Measurements from ENCODE around the gene LCE3C. TPM values are rescaled to one million over a fixed set of nuclear protein-coding genes. Genes with fewer than 3 reads are reported as not detected.
"Not testable (repeated sequence)": the region's sequence is repeated elsewhere in the genome, so short reads cannot be mapped to it uniquely, and the experiment has no call there.

The LCE3C gene
- total RNA-seq: not detected

GRCh38 chr1:152599934-152600333 is at the start of gene LCE3C:
TSS of gene LCE3C (plus strand) at chr1:152600234. CDS start at chr1:152600732, 498 bp downstream.
- WGBS: no CpG with 5 or more reads among the region's 4 CpGs
- Histone ChIP-seq H3K4me1 (no peaks in the 10 kb centered on the region), H3K27me3 (no peaks in the 10 kb centered on the region), H3K9me3 (no peaks in the 10 kb centered on the region), H3K4me3 (no peak within 1 kb of the TSS), H3K36me3 (no peaks in the 10 kb centered on the region), H3K27ac (no peak within 1 kb of the TSS)
- DNase-seq (ENCODE audit: low spot score in 2 of 2): no peak
- no peak for TF ChIP-seq EP300 (IDR thresholded peaks at IDR 0.05)
- TF ChIP-seq CTCF (IDR thresholded peaks at IDR 0.05): no peak
- TF ChIP-seq POLR2AphosphoS5 (IDR thresholded peaks at IDR 0.05): no peak
- no peak for TF ChIP-seq POLR2A (IDR thresholded peaks at IDR 0.05)

- no peaks in the 10 kb centered on the region for H3K36me3 ChIP-seq
- TF ChIP-seq POLR2A (IDR thresholded peaks at IDR 0.05): no peak
- no peak for TF ChIP-seq EP300 (IDR thresholded peaks at IDR 0.05)
- TF ChIP-seq POLR2AphosphoS5 (IDR thresholded peaks at IDR 0.05): no peak
- TF ChIP-seq CTCF (IDR thresholded peaks at IDR 0.05): no peak
- no peaks in the 10 kb centered on the region for H3K27me3 ChIP-seq
- H3K9me3 ChIP-seq: peaks cover 7% of the 10 kb centered on the region
- DNase-seq (ENCODE audit: low spot score in 2 of 2): no peak
- H3K27ac ChIP-seq: no peak overlapping the region
- no peak overlapping the region for H3K4me3 ChIP-seq
- no peaks in the 10 kb centered on the region for H3K4me1 ChIP-seq
- 89% methylated on average over 2 of the region's 2 CpGs for WGBS
These were observed 34.9 kb upstream of the LCE3C start for GRCh38 chr1:152565115-152565514.

GRCh38 chr1:152565535-152566215 is 34.4 kb upstream of the LCE3C start:
- Histone ChIP-seq H3K27ac (no peak overlapping the region), H3K9me3 (peaks cover 7% of the 10 kb centered on the region), H3K4me3 (no peak overlapping the region), H3K36me3 (no peaks in the 10 kb centered on the region), H3K27me3 (no peaks in the 10 kb centered on the region), H3K4me1 (no peaks in the 10 kb centered on the region)
- no peak for DNase-seq (ENCODE audit: low spot score in 2 of 2)
- TF ChIP-seq POLR2A (IDR thresholded peaks at IDR 0.05) (no peak), EP300 (IDR thresholded peaks at IDR 0.05) (no peak)
- WGBS: 85% methylated on average over 13 of the region's 14 CpGs

- no peak for DNase-seq (ENCODE audit: low spot score in 2 of 2)
- Histone ChIP-seq H3K9me3 (peaks cover 7% of the 10 kb centered on the region), H3K4me3 (no peak within 1 kb of the TSS), H3K27me3 (no peaks in the 10 kb centered on the region), H3K27ac (no peak within 1 kb of the TSS), H3K36me3 (no peaks in the 10 kb centered on the region), H3K4me1 (no peaks in the 10 kb centered on the region)
- no peak for TF ChIP-seq POLR2A (IDR thresholded peaks at IDR 0.05)
- TF ChIP-seq CTCF (IDR thresholded peaks at IDR 0.05): no peak
- TF ChIP-seq EP300 (IDR thresholded peaks at IDR 0.05): no peak
- no peak for TF ChIP-seq POLR2AphosphoS5 (IDR thresholded peaks at IDR 0.05)
- 60% methylated on average over 1 of the region's 1 CpG for WGBS
These were observed 33.4 kb upstream of the LCE3C start, which contains the start of gene LCE3E for GRCh38 chr1:152566681-152567080. TSS of gene LCE3E (minus strand) at chr1:152566780. CDS start at chr1:152566208, 572 bp downstream.

GRCh38 chr1:152577168-152577567 is 22.9 kb upstream of the LCE3C start:
- Histone ChIP-seq H3K27me3 (no peaks in the 10 kb centered on the region), H3K9me3 (no peaks in the 10 kb centered on the region), H3K4me1 (no peaks in the 10 kb centered on the region), H3K27ac (no peak overlapping the region), H3K4me3 (no peak overlapping the region), H3K36me3 (no peaks in the 10 kb centered on the region)
- WGBS: 81% methylated on average over 2 of the region's 2 CpGs
- no peak for TF ChIP-seq POLR2AphosphoS5 (IDR thresholded peaks at IDR 0.05)
- no peak for TF ChIP-seq POLR2A (IDR thresholded peaks at IDR 0.05)
- DNase-seq (ENCODE audit: low spot score in 2 of 2): no peak

- H3K9me3 ChIP-seq; H3K27me3 ChIP-seq; H3K27ac ChIP-seq; DNase-seq (ENCODE audit: low spot score in 2 of 2); H3K36me3 ChIP-seq; H3K4me3 ChIP-seq; H3K4me1 ChIP-seq: not testable (repeated sequence)
- WGBS: no CpG with 5 or more reads among the region's 9 CpGs
These were observed 20.5 kb upstream of the LCE3C start for GRCh38 chr1:152579526-152579925.

GRCh38 chr1:152580433-152580832 is 19.6 kb upstream of the LCE3C start, which contains the start of gene LCE3D:
TSS of gene LCE3D (minus strand) at chr1:152580516. CDS start at chr1:152579936, 580 bp downstream.
- DNase-seq (ENCODE audit: low spot score in 2 of 2): no peak
- Histone ChIP-seq H3K9me3 (no peaks in the 10 kb centered on the region), H3K4me3 (no peak within 1 kb of the TSS), H3K36me3 (no peaks in the 10 kb centered on the region), H3K27ac (no peak within 1 kb of the TSS), H3K4me1 (no peaks in the 10 kb centered on the region), H3K27me3 (no peaks in the 10 kb centered on the region)
- WGBS: 63% methylated on average over 3 of the region's 4 CpGs
- TF ChIP-seq POLR2A (IDR thresholded peaks at IDR 0.05) (no peak), EP300 (IDR thresholded peaks at IDR 0.05) (no peak), CTCF (IDR thresholded peaks at IDR 0.05) (no peak), POLR2AphosphoS5 (IDR thresholded peaks at IDR 0.05) (no peak)

Measured in suprapubic skin (tissue), 4 donors.